PC-3 (cell line): ENCODE results near the gene STAMBPL1.

Source experiments
- EZH2 ChIP-seq: fragments of 300-600 bp; sonication (generic); IDR thresholded peaks from one replicate; pipeline ENCODE4 v1.6.1; 2017; ENCODE audit warnings: antibody characterized with exemption, mild to moderate bottlenecking, low read length; ENCODE audit not compliant: unreplicated experiment
- TF ChIP-seq, protein P1 (sequence below): fragments of 300-600 bp; sonication (generic); conservative IDR thresholded peaks from 2 replicates; pipeline ENCODE4 v1.5.1; 2017; ENCODE audit warnings: antibody characterized with exemption, low read depth, mild to moderate bottlenecking, low read length

DNA sequence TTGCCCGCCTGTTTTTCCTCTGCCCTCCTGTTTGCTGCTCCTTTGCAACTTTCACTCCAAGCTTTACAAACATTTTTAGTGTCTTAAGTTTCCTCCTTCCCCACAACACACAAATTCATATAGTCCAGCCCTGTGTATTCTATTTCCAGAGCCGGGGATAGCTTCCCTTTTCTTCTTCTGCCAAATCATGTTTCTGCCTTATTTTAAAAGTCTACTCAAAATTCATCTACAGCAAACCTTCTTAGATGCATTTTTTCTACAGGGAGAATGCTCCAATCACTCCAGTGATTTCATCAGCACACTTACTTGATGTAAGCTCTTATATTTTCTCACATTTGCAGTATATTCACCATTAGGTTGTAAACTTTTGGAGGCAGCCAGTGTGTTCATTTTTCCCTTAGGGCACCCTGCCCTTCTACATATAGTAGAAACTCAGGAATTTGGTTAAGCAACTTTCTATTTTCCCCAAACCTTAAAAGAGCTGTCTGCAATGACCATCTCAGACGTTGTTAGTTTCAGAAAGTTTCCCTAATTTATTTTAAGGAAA is 84.9 kb downstream of the STAMBPL1 start:
- TF ChIP-seq, protein P1, sequence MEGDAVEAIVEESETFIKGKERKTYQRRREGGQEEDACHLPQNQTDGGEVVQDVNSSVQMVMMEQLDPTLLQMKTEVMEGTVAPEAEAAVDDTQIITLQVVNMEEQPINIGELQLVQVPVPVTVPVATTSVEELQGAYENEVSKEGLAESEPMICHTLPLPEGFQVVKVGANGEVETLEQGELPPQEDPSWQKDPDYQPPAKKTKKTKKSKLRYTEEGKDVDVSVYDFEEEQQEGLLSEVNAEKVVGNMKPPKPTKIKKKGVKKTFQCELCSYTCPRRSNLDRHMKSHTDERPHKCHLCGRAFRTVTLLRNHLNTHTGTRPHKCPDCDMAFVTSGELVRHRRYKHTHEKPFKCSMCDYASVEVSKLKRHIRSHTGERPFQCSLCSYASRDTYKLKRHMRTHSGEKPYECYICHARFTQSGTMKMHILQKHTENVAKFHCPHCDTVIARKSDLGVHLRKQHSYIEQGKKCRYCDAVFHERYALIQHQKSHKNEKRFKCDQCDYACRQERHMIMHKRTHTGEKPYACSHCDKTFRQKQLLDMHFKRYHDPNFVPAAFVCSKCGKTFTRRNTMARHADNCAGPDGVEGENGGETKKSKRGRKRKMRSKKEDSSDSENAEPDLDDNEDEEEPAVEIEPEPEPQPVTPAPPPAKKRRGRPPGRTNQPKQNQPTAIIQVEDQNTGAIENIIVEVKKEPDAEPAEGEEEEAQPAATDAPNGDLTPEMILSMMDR: no peak
- TF ChIP-seq EZH2: no peak
